ENCODE data around the gene HS3ST3B1.
A peak's percentile ranks its signal among the peaks of the same experiment; 100 is the strongest.

The HS3ST3B1 gene

GRCh38 chr17:14359163-14360020 lies 58.5 kb downstream of the HS3ST3B1 start:
- DNase-seq: peak; percentile 57

- no peak for DNase-seq
These were observed 60.0 kb downstream of the HS3ST3B1 start for GRCh38 chr17:14360856-14361255.

GRCh38 chr17:14361470-14361869 lies 60.6 kb downstream of the HS3ST3B1 start:
- no peak for DNase-seq

- DNase-seq: no peak
These were observed 61.1 kb downstream of the HS3ST3B1 start for GRCh38 chr17:14361945-14362508.

- no peak for DNase-seq
These were observed 65.3 kb downstream of the HS3ST3B1 start for GRCh38 chr17:14366199-14366598.

- DNase-seq: no peak
These were observed 71.6 kb downstream of the HS3ST3B1 start for GRCh38 chr17:14372461-14372860.

GRCh38 chr17:14372905-14373613 lies 72.2 kb downstream of the HS3ST3B1 start:
- DNase-seq: no peak

GRCh38 chr17:14373614-14374259 lies 72.9 kb downstream of the HS3ST3B1 start:
- no peak for DNase-seq

- DNase-seq: no peak
These were observed 73.4 kb downstream of the HS3ST3B1 start for GRCh38 chr17:14374268-14374667.

GRCh38 chr17:14376666-14377065 lies 75.8 kb downstream of the HS3ST3B1 start:
- DNase-seq: no peak

- no peak for DNase-seq
These were observed 80.7 kb downstream of the HS3ST3B1 start for GRCh38 chr17:14381606-14382005.

GRCh38 chr17:14387036-14387435 lies 86.2 kb downstream of the HS3ST3B1 start:
- DNase-seq: no peak

GRCh38 chr17:14389681-14390080 lies 88.8 kb downstream of the HS3ST3B1 start:
- DNase-seq: no peak

- DNase-seq: no peak
These were observed 92.8 kb downstream of the HS3ST3B1 start for GRCh38 chr17:14393723-14394122.

GRCh38 chr17:14395255-14395654 lies 94.4 kb downstream of the HS3ST3B1 start:
- DNase-seq: no peak

- DNase-seq: no peak
These were observed 95.7 kb downstream of the HS3ST3B1 start for GRCh38 chr17:14396547-14396946.

GRCh38 chr17:14398766-14399165 lies 97.9 kb downstream of the HS3ST3B1 start:
- no peak for DNase-seq

Measured in hematopoietic multipotent progenitor cell treated with erythropoietin and hydrocortisone succinate and interleukin-3 and kit ligand, for 4 days (in vitro differentiated cells).